MM.1S (cell line): ENCODE results near the gene RANBP9.

Source experiments
- CTCF ChIP-seq: fragments of 300-600 bp; sonication (generic); IDR thresholded peaks from 2 replicates; pipeline ENCODE4 v1.5.1; 2016; ENCODE audit warnings: antibody characterized with exemption, low read length, mixed read lengths
- EZH2 ChIP-seq: fragments of 300-600 bp; sonication (generic); optimal IDR thresholded peaks from 2 replicates; pipeline ENCODE3; 2017; ENCODE audit warnings: low read depth, mild to moderate bottlenecking, antibody characterized with exemption, low read length, mixed read lengths

- TF ChIP-seq CTCF = no peak
- TF ChIP-seq EZH2 = no peak
Measured at GRCh38 chr6:13722880-13723279, 11.2 kb upstream of the RANBP9 start.
